Globus pallidus (tissue), 1 donor: ENCODE data around the gene CD300E.
"Not testable (repeated sequence)": the region's sequence is repeated elsewhere in the genome, so short reads cannot be mapped to it uniquely, and the experiment has no call there.

Experiments
- DNase-seq: peaks from one replicate; pipeline ENCODE4 v3.0.0-alpha.2; 2015; ENCODE audit warnings: low spot score

CD300E gene, protein sequence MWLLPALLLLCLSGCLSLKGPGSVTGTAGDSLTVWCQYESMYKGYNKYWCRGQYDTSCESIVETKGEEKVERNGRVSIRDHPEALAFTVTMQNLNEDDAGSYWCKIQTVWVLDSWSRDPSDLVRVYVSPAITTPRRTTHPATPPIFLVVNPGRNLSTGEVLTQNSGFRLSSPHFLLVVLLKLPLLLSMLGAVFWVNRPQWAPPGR

DNA sequence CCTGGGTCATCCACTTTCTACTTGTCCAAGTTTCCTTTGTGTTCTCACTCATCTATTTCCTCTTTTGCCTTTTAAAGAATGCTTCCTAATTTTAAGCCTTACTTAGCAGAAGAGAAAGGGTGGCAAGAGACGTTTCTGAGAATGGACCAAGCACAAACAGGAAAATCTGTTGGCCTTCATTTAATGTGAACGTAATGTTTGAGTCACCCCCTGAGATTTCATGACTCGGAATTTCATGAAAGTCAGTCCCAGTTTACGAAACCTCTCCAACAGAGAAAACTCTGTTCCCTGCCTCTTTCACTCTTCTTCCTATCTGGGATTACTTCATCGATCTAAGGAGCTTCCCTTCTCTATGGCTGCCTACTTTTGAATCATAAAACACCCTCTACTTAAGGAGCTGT is at the start of gene CD300E:
CD300E (minus strand) TSS at position 46 of the 401 bp plus-strand sequence. CDS start 117 bp downstream, outside the sequence.
- no peak for DNase-seq

DNA sequence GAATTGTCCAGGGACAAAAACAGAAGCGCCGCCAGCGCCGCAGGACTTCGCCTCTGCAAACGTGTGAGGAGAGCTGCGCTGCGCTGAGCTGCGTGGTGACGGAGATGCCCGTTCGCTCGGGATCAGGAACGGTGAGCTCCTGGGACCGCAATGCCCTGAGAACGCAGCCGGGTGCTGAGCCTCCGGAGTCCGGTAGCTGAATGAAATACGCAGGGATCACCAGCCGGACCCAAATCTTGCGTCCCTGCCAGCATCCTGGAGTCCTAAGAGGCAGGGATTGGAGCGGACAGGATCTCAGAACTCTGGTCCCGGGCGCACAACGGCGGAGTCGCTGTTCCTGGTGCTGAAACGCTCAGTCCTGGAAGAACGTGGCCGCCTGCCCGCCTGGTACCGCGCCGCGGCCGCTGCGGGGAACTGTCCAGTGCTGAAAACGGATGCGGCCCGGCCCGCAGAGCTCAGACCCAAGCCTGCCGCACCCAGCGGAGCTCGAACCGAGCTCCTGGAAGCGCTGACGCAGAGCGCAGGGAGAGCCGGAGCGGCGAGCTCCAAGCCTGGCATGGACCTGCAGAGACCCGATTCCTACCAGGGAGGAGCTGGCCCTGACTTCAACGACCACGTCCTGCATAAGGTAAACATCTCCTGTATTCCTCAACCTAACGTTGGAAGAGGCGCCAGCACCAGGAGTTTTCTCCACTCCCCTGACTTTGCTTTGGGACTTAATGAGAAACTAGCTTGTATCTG is 47.7 kb upstream of the CD300E start:
- no peak for DNase-seq

DNA sequence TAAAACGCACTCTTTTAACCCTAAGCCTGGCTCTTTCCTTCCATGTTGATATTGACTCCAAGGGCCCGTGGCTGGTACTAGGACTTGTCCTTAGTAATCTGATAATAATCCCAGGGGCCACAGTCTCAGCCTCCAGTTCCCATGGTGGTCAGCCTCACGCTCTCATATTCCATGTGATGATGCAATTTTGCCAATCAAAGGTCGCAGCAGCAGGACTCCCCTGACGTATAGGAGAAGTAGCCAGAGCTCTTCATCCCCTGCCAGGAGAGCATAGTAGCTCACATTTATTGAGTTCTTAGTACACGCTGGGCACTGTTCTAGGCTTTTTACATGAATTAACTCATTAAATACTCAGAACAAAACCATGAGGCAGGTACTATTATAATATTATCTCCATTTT is 46.8 kb upstream of the CD300E start:
- no peak for DNase-seq

DNA sequence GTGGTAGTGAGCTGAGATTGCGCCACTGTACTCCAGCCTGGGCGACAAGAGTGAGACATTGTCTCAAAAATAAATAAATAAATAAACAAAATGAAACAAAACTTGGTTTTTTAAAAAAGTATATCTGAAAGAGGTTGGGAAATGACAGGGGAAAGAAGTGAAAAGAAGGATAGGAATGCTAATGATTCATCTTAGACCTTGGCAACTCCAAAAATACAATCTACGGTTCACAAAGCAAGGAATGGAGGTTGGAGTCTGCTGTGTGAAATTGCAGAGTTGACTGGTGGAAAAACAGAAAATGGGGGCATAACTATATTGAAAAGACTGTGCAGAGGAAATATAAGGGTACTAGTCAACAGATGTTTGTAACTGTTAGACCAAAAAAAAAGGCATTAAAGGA is 40.0 kb upstream of the CD300E start:
- no peak for DNase-seq

DNA sequence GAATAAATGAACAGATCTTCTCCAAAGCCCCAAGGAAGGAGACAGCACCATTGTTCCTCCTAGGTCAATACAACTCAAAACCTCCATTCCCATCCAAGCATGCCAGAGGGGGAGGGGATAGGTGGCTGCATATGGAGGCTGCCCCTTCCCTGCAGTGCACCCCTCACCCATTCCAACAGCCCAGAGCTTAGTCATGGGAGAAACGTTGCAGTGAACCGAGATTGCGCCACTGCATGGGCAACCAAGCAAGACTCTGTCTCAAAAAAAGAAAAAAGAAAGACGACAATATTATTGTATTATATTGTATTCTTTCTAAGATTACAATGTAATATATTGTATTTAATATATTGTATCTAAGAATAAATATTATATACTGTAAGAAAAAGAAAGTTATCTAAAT is 36.4 kb upstream of the CD300E start:
- no peak for DNase-seq

DNA sequence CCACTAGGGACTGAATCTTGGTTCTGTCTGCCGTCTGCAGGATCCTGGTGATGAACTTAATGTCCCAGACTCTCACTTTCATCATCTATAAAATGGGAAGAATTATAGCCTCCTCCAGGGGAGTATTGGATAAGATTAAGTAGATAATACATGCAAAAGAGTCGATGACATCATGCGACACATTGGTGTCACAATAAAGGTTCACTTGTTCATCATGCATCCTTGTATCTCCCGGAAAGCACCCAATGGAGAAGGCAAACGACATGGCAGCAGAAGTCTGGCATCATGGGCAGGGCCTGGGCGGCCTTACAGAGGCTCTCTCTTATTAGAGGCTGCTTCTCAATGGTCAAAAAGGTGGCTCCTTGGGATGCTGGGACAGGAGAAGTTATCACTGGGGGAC is 35.1 kb upstream of the CD300E start:
- DNase-seq = no peak

DNA sequence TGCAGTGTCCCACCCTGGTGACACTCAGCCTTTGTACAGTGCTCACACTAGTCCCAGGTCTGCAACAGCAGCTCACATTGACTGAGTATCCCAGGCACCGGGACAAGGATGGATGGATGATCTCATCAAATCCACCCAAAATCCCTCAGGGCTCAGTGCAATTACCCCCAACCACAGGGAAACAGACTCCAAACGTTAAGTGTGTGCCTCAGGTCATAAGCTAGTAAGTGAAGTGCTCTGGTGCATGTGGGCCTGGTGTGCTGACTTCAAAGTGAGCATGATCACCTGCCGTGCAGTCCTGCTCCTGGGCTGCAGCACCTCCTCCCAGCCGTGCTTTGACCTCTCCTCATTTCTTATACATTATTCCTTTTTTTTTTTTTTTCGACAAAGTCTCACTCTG is 31.2 kb upstream of the CD300E start:
- DNase-seq = no peak

DNA sequence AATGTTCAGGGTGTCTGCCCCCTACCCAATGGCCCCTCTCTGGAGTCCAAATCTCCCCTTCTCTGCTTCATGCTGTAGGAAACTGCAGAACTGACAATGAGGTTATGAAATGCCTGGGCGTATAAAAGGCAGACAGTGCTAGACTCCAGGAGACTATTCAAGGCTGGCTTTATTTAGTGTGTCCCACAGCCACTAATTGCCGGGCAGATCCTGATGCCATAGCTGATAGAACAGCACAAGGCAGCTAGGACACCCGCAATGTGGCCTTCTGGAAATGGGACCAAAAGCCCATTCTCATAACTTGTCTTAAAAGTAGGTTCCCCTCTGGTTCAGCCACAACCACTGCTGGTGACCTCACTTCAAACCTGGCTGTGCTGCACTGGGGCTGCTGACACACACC is 28.5 kb upstream of the CD300E start:
- no peak for DNase-seq

DNA sequence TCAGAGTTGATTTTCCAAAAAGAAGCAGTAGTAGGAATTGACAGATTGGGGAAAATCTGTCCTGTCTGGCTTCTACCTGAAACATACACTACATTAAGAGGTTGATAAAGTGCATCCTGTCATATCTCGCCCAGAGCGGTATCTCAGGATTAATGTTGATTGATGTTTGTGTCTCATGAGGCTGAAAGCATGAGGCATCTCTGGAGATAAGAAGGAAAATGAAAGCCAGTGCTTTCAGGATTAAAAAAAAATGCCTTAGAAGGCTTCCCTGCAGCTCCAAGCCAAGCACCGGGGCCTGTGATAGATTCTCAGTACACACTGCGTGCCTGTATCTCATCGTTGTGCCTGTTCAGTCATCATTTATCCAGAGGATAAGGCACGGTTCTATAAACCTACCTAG is 26.4 kb upstream of the CD300E start:
- no peak for DNase-seq

DNA sequence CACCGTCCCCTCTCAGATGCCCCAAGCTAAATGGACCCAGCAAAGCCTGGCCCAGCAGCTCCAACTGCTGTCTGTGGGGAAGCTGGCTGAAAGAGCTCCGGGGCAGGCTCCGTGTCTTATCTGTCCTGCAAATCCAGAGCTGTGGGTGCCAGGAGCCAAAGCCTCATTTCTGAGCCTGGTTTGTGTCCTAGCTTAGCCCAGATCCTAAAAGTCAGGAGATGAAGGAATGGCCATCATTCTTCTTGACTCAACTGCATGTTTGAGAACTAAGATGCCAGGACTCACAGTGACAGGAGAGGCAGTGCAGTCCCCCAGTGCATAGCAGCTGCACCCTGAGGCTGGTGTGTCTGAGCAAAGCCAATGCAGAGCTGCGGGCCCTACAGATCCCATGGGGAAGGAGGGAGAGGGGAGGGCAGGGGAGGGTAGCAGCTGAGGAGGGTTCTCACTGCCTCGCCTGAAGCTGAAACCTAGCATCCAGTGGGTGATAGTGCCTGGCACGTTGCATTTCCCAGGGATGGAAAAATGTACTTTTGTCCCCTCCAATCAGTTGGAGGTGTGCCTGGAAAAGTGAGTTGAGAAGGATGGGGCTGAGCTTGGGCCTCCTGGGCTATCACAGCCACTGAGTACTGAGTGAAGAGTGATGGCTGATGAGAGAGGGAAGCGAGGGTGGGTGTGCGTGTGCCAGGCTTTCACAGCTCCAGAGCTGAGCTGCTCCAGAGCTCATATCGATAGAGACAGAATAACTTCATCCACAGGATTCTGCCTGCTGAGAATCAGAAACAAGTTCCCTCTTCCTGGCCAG is 24.5 kb upstream of the CD300E start:
- no peak for DNase-seq

DNA sequence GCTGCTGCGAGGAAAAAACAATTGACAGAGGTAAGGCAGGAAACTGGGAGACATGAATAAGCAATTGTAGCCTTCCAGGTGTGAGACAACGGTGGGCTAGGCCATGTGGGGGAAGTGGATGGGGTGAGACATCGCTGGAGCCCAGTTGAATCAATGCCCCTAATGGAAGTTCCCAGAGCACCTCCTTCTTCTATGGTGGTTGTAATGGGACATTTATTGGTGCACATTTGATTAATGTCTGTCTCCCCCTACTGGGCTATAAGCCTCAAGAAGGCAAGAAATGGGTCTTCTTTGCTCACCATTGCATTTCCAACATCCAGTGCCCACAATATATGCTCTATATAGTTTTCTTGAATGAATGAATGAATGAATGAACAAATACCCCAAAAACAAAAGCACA is 22.7 kb upstream of the CD300E start:
- no peak for DNase-seq

DNA sequence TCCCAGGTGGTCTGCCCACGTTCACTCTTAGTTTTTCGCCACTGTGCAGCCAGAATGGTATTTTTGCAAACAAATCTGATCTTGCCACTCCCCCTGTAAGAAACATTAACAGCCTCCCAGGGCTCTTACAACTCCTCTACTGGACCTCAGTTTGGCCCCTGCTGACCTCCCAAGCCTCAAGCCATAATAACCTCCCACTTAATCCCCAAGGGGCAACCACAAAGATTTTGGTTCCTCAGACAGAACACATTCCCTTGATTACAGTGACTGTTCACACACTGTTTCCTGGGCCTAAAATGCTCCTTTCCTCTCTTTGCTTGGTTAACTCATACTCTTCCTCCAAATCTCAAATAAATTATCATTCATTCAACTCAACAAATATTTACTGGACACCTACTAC is 21.5 kb upstream of the CD300E start:
- DNase-seq = no peak

DNA sequence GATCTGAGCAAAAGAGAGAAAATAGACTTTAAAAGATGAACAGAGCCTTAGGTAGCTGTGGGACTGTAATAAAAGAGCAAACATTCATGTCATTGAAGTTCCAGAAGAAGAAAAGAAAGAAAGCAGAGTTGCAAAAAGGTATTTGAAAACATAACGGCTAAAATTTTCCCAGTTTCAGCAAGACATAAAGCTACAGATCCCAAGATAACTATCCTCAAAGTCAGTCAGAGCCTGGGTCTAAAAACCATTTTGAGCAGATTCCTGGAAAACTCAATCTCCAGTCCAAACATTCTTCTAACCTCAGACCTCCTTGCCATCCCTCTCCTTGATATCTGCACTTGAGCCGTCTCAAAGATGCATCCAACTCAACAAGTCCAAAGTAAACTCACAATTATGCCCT is 20.9 kb upstream of the CD300E start:
- DNase-seq = no peak

DNA sequence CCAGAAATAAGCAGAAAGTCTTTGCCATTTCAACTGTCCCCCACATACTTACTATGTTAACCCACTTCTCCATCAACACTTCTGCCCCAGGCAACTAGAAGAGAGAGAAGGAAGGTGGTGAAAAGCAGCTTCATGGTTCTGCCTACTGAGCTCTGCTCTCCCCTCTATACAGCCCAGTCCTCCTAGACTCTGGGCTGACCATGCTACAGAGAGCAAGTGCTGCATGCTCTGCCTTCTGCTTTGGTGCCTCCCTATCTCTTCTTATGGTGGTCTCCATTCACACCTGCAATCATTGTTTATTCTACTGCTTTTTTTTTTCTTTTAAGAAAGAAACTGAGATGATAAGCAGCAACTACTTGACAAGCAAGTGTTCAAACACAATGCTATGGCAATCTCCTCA is 20.3 kb upstream of the CD300E start:
- DNase-seq = no peak

DNA sequence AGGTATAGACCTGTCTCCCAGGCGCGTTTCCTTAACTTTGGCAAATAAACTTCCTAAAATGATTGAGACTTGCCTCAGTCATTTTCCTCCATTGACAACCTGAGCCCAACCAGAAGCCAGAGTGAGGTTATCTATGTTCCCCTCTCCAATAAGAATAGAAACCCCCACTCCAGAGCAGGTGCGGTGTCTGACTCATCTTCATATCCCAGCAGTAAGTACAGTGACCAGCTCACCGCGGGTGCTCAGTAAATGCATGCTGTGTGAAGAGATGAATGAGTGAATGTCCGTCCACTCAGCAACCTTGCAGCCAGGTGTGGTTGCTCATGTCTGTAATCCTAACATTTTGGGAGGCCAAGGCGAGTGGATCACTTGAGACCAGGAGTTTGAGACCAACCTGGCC is 19.5 kb upstream of the CD300E start:
- DNase-seq = no peak

DNA sequence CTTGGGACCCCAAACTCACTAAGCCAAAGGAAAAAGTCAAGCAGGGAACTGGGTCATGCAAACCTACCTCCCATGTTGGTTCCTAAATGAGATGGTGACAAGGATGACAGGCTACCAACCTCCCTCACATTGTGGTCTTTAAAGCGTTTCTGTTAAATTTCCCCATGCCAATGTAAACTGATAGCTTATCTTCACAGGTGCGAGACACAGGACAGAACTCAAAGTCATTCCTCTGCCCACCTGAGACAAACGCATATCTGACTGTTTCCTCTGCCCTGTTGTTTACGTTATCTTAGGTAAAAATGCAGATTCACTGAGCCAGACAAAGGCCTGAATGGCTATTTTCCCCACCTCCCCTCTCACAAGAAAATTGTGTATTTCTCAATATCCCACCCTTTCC is 19.0 kb upstream of the CD300E start:
- no peak for DNase-seq

DNA sequence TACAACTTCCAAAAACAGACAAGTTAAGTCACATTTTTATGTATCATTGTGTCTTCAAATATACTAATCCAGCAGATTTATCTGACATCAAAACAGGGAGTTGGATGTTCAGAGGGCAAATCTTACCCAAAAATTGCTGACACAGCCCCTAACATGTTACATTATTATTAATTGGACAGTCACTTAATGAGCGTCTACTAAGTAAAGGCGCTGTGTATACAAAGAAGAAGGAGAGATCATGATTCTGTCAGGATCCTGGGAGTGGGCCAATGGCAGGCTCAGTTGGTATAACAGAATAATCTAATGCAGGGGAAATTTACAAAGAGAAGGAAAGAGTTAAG is 18.4 kb upstream of the CD300E start:
- no peak for DNase-seq

DNA sequence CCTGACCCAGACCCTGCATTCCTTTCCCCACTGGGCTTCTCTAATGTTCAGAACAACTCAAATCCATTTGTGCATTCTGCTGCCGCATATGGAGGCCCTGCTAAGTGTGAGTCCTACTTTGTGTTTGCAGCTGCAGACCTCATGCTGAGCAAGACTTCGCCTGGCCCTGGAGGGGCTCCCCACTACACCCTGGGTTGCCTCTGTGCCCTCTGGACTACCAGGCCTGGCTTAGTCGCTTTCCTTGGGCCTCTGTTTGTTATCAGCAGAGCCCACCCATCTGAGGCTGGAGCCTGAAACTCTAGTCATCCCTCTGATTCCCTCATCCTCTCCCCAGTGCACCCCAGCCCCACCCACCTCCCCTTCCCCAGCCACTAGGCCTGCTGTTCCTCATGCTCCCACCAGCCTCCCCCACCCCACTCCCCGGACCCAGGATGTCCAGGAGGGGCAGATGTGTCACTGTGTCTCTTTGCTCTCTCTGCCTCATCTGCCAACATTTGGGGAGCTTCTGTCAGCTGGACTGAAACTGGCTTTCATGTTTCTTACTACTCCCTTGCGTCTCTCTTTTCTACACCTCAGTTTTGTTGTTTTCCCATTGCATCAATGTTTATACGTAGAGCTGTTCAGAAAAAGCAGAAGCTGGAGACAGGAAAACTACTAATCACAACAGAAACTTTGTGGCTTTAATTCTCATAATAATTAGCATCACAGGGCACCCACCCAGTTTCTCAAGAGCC is 17.9 kb upstream of the CD300E start:
- DNase-seq = no peak

DNA sequence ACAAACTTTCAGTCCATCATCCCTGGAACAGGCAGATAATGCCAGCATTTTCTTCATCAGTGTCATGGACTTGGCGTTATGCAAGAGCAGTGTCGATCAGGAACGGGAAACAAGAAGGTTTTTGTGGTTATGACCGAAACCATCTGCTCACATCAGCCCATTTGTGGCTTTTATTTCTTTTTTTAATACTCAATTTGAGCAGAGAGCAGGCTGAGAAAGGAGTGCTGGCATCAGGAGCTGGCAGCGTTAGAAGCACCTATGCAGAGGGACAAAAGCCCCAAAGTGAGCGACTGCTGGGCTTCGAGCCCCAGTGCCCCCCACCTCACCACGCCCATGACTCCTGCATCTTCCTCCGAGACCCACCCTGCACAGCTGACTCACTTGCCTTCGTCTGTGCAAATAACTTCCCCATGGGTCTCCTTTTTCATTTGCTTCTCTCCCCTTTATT is 16.2 kb upstream of the CD300E start:
- DNase-seq = peak; percentile 29

DNA sequence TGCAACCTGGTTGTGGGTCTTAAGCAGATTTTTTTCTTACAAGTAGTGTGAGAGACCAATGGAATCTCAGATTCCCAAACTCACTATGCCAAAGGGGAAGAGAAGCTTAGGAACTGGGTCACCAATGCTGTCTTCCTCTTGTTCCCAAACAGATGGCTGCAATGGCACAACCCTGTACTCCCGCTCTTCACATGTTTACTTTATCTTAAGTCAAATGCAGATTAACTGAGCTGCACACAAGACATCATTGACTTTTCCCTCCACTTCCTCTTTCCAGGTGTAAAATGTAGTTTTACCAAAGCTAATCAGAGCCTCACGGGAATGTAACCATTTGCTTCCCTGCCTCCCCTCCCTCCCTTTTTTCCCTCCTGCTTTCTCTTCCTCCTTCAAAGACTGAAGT is 14.4 kb upstream of the CD300E start:
- DNase-seq = no peak

DNA sequence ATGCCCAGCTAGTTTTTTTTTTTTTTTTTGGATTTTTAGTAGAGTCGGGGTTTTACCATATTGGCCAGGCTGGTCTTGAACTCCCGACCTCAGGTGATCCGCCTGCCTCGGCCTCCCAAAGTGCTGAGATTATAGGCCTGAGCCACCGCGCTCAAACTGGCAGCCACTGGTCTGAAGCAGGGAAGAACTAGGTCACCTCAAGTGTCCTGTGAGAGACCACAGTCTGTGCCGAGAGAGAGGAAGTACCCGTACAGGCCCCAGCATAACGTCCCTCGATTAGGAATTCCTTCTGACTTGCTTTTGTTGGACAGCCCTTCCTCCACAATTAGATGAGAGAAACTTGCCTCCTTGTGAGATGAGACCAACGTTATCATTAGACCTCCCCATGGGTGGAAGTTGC is 13.7 kb upstream of the CD300E start:
- DNase-seq = no peak

DNA sequence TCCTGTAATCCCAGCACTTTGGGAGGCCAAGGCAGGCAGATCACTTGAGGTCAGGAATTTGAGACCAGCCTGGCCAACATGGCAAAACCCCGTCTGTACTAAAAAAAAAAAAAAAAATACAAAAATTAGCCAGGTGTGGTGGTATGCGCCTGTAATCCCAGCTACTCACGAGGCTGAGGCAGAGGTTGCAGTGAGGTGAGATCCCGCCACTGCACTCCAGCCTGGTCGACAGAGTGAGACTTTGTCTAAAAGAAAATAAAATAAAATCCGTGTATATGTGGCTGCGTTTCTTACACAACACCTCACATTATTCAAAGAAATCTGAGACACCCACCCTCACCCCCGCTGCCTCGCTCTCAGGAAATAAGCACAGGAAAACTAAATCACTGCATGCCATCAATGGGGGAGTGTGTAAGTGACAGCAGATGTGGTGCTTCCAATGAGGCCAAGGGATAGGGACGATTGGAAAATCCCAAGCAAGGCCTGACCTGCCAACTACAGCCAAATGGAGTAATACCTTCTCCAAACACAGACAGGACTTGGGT is 13.1 kb upstream of the CD300E start:
- DNase-seq = not testable (repeated sequence)
